ENCODE results near the gene ATP5ME.
"Not testable (repeated sequence)": the region's sequence is repeated elsewhere in the genome, so short reads cannot be mapped to it uniquely, and the experiment has no call there.

The ATP5ME gene

DNA sequence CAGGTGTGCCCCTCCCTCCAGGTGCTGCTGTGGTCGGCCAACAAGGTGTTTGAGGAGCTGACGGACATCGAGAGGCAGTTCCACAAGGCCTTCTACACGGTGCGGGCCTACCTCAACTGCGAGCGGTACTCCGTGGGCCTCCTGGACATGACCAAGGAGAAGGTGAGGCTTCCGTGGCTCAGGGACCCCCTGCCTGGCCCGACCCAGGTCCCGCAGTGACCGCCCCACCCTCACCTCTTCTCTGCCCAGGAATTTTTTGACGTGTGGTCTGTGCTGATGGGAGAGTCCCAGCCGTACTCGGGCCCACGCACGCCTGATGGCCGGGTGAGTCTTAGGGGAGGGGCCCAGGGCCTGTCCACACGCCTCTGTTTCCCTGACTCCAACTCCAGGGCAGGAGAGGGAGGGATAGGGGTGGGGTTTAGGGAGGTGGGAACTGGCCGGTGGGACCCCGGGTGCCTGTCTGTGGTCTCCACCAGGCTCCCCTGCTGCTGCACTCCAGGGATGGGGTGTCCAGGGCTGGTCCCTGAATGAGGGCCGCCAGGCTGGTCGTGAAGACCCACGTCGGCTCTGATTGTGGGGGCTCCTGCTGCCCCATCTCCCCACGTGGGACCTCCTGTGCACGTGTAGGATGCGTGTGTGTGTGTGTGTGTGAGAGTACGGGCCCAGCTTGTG is 20.1 kb downstream of the ATP5ME start:
- no peak for DNase-seq

DNA sequence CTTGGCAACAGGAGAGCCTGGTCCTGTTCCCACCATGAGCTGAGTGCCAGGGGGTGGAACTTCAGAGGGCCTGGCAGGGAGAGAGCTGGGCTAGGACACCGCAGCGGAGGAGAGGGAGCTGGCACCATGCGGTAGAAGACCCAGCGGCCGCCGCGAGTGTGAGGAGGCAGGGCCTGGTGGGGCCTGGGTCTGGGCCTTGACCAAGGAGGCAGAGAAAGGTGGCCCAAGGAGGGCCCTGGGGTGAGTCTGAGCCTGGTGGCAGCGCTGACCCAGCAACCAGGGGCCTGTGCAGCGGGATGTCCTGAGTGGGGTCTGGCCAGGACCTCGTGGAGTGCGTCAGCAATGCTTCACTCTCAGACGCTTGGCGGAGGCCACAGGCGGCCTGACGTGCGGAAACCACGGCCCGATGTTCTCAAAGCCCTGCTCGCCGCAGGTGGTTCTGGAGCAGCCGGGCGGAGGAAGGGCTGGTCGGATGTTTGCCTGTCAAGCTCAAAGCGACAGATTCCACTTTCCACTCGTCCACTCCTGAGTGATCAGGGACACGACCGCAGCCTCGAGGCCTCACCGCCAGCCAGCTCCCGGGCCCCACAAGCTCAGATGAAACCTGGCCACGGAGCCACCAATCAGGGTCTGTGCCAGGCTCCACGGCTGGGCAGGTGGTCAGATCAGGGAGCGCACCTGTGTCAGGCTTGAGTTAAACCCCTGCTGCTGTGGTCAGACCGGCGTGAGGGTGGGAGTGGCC is 20.8 kb downstream of the ATP5ME start:
- no peak for DNase-seq

DNA sequence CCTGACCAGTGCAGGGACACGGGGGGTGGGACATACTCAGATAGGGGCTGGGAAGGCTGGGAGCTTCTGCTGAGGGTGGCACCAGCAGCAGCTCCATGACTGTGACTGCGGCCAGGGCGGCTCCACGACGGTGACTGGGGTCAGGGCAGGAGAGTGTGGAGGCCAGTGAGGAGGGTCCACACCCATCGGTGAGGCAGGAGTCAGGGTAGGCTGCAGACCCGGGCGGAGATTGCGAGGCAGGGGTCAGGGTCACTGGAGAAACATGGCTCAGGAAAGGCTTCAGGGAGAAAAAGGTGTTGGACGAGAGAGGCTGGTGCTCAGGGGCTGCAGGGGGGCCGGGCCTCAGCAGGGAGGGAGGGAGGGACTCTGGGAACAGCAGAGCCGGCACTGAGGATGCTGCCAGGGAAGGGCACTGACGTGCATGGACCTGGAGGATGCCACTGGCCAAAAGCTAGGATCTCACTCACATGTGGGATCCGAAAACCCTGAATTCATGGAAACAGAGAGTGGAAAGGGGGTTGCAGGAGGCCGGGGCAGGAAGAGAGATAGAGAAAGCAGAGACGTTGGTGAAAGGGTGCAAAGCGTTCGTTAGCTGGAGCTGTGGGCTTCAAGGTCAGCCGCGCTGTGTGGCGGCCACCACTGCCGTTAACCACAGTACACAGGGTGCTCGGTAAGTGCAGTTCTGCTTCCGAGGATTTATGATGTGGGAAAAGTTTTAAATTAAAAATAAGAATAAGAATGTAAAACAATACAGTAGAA is 22.0 kb downstream of the ATP5ME start:
- no peak for DNase-seq

DNA sequence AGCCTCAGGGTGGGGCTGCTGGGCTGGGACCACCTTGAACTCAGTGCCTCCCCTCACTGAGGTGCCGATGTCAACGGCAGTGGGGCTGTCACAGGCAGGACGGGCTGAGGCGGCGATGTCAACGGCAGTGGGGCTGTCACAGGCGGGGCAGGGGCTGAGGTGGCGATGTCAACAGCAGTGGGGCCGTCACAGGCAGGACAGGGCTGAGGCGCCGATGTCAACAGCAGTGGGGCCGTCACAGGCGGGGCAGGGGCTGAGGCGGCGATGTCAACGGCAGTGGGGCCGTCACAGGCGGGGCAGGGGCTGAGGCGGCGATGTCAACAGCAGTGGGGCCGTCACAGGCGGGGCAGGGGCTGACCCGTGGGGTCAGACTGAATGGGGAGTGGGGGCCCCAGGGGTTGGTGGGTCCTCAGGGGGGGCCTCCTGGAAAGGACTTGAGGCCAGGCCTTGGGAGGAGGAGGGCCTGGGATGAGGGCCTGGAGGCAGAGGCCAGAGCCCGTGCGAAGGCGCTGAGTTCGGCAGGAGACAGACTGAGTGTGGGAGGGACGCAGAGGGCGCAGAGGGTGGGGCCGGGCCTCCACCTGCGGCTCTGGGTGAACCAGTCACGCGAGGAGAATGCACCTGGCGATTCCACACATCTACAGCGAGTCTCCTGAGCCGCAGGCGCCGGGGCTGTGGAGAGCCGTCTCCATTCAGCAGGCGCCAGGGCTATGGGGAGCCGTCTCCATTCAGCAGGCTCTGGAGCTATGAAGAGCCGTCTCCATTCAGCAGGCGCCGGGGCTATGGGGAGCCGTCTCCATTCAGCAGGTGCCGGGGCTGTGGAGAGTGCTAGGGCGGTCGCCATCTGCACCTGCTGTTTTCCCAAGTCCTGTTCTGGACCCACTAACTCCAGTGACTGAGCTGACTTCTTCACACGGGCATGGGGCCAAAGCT is 22.9 kb downstream of the ATP5ME start:
- DNase-seq, result no peak

DNA sequence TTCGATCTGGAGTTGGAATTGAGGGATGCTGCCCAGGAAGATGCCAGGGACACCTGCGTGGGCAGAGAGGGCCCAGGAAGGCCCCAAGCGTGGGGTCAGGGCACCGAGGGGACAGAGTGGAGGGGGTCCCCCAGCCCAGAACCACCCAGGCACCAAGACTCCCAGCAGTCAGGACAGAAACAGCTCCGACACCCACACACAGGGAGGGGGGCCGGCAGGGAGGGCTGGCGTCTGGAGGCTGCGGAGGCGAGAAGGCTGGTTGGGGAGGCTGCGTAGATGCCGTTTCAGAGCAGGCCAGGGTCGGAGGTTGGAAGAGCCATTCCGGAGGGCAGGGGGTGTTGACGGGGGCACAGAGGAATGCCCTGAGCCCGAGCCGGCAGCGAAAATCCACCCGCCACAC is 23.6 kb downstream of the ATP5ME start:
- DNase-seq, result no peak

DNA sequence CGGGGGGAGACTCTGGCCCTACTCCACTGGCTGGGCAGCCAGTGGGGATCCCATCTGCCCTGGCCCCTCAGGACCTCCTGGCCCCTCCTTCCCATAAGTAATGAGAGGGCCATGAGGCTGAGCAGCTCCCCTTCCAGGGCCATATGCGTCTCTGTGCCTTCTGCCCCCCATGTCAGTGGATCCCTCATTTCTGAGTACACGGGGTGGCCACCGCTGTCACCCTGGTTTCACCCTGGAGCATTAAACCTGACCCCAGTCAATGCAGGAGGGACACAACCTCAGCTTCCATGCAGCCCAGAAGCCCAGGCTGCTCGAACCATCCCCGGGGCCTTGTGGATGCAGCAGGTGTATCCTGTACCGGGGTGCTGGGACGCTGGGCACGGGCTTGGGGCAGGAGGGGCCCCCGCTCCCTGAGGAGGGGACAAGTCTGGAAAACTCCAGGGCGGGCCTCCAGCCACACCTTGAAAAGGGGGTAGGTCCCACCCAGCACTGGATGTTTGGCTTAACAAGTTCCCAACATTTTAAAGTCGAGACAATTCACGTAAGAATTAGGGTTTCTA is 24.2 kb downstream of the ATP5ME start:
- DNase-seq, result no peak

DNA sequence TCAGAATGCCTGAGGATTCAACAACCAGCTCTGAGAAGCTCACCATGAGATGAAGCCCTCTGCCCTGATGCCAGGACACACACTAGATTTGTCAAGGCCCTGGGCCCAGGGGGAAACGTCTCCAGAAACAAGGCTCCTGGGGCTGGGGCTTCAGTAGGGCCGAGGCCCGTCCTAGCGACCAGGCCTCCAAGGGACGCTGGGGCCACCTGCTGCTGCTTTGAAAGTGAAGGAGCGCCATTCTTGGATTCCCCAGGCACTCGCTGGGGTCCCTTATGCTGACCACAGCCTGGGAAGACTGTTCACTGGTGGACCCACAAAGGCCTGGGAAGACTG is 24.8 kb downstream of the ATP5ME start:
- DNase-seq, result no peak

DNA sequence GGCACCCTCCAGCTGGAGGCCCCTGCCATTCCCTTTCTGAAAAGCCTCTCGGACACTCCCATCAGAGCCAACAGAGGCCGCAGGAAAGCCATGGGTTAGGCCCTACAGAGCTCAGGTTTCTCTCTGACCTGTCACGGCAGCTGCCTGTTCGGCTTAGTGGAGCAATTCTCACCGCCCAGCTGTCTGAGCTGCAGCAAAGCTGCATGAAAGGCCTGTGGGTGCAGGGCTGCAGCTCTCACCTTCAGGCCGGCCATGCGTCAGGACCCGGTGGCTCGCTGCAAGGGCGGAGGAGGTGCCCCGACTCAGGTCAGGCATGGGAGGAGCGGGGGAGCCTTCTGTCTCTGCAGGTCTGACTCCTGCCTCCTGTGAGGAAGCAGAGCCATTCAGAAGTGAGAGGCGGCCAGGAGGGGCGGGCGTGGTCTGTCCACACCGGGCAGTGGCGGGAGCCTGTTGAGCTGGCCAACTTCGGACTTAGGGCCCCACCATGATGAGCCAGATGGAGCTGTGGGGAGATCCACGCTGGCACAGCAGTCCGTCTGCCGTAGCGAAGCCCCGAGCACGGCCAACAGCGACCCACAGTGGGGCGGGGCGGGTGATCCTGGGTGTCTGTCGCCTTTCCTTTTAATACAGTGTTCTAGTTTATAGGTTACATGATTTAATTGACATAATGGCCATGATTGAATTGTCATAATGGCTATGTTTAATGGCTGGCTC is 25.3 kb downstream of the ATP5ME start:
- DNase-seq, result no peak

DNA sequence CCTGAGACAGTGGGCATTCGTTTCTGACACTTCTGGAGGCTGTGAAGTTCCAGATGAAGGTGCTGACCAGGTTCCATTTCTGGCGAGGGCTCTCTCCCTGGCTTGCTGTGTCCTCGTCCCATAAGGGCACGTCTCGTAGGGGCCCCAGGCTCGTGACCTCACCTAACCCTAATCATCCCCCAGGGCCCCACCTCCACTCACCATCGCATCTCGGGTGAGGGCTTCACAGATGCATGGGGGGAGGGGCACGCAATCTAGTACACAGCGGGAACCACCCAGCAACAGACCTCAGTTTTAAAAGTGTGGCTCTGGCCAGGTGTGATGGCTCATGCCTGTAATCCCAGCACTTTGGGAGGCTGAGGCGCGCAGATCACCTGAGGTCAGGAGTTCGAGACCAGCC is 26.6 kb downstream of the ATP5ME start:
- no peak for DNase-seq

DNA sequence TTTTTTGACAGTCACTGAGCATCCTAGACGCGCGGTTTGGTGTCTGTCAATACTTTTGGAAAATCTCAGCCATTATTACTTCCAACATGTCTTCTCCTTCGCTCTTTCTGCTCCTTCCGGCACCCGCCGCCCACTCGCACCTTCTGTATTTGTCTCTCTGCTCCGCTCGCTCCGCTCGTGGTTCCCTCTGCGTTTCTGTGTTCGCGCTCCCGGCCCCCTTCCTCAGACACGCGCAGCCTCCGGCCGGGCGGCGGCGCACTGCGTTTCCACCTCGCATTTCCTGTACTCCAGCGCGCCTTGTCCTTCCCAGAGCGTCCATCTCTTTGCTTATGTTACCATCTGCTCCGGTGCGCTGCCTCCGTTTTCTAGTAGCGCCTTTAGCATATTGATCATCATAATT is 27.6 kb downstream of the ATP5ME start:
- DNase-seq, result no peak

DNA sequence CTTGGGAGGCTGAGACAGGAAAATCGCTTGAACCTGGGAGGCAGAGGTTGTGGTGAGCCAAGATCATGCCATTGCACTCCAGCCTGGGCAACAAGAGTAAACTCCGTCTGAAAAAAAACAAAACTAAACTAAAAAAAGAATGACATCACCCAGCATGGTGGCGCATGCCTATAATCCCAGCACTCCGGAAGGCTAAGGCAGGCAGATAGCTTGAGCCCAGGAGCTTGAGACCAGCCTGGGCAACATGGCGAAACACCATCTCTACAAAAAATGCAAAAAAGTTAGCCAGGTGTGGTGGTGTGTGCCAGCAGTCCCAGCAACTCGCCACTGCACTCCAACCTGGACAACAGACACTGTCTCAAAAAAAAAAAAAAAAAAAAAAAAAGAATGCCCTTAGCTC is 31.7 kb downstream of the ATP5ME start:
- DNase-seq, result not testable (repeated sequence)

DNA sequence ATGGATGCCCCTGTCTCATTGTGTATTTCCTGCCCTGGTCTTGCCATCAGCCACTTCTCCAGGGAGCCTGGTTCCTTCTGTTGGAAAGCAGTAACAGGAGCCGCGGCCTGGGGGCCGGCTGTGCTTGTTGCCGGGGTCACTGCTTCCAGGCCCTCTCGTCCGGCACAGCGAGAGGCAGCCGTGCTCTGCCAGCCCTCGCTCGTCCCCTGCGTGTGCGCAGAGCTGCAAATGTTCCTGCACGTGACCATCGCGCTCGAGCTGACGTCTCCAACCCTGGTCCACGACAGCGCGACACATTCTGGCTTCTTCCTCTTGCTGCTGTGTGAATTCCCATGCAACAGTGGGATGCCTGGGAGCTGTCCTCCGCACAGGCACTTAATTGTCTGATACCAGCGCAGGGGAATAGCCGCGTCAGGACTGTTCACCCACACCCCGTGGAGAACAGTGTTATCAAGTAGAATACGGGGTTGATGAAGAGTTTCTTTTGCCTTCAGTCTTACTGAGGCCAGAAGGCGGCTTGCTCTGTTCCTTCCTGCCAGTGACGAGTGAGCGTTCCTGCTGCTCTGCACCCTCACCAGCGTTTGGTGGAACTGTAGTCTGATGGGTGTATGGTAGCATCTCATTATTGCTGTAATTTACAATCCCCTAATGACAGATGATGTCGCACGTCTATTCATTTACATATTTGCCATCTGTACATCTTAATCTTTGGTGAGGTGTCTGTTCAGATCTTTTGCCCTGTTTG is 36.4 kb downstream of the ATP5ME start:
- DNase-seq, result no peak

DNA sequence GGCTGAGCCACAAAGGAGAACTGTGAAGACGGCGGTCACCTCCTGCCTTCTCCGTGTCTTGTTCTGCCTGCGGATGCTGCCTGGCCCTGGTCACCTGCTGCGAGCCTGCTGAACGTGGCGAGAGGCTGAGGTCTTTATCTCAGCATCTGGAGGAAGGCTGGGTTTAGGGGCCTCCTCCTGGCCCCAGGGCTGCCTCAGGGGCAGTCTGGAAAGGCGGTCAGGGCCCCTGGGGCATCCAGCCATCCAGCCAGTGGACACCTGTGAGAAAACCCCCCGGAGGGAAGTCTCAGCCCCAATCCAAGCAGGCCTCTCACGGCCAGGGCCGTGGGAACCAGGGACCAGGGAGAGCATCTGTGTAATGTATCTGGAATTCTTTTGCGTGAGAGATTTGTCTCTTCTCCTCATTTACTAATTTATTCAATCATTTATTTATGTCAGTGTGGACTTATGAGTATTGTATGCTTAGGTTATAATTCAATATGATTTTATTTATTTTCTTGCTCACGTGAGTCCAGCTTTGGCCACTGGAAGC is 37.4 kb downstream of the ATP5ME start:
- no peak for DNase-seq

DNA sequence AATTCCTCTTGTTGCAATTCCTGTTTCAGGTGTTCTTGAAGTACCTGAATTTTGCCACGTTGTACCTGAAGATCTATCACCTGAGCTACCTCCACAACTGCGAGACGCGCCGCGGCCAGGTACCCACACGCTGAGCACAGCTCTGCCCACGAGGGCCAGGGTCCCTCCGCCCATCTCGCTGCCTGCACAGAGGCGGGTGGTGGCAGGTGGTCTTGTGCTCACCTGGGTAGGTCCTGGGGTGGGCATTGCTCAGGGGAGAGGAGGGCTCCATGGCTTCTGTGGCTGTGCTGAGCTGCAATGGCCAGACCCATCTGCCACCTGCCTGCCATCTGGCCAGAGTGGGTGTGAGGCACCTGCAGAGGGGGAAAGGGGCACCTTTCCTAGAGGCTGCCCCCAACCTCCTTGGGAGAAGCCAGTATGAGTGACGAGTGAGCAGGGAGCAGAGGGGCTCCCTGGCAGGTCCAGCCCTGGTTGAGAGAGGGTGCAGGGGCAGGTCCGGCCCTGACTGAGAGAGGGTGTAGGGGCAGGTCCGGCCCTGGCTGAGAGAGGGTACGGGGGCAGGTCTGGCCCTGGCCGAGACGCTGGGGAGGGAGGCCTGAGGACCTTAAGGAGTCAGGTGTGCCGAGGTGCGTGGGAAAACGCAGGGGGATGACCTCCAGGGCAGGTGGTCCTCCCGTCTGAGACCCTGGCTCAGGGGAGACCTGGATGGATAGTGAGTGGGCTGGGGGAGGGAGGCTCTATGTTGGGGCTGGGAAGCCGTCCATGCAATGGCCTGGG is 38.0 kb downstream of the ATP5ME start:
- DNase-seq, result no peak

DNA sequence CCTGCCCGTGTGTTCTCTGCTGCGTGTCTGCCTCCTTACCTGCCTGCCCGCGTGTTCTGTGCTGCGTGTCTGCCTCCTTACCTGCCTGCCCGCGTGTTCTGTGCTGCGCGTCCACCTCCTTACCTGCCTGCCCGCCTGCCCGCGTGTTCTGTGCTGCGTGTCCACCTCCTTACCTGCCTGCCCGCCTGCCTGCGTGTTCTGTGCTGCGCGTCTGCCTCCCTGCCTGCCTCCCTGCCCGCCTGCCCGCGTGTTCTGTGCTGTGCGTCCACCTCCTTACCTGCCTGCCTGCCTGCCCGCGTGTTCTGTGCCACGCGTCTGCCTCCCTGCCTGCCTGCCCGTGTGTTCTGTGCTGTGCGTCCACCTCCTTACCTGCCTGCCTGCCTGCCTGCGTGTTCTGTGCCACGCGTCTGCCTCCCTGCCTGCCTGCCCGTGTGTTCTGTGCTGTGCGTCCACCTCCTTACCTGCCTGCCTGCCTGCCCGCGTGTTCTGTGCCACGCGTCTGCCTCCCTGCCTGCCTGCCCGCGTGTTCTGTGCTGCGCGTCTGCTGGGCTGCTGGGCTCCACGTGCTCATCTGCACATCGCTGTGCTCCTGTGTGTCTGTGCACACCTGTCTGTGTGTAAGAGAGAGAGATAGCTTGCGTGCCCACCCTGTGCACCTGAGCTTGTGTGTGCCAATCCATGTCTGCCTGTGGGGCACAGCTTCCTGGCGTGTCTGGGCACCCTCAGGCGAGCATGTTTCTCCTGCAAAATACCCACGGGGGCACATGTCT is 38.8 kb downstream of the ATP5ME start:
- DNase-seq, result not testable (repeated sequence)

DNA sequence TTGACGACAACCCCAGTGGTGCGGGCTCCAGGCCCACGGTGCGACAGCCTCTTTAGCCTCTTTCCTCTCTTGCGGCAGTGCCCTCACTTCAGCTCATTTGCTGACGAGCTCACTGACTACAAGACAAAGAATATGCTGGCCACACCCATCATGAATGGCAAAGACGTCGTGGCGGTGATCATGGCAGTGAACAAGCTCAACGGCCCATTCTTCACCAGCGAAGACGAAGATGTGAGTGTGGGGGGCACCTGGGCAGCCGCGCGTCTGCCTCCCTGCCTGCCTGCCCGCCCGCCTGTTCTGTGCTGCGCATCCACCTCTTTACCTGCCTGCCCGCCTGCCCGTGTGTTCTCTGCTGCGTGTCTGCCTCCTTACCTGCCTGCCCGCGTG is 39.5 kb downstream of the ATP5ME start:
- no peak for DNase-seq

DNA sequence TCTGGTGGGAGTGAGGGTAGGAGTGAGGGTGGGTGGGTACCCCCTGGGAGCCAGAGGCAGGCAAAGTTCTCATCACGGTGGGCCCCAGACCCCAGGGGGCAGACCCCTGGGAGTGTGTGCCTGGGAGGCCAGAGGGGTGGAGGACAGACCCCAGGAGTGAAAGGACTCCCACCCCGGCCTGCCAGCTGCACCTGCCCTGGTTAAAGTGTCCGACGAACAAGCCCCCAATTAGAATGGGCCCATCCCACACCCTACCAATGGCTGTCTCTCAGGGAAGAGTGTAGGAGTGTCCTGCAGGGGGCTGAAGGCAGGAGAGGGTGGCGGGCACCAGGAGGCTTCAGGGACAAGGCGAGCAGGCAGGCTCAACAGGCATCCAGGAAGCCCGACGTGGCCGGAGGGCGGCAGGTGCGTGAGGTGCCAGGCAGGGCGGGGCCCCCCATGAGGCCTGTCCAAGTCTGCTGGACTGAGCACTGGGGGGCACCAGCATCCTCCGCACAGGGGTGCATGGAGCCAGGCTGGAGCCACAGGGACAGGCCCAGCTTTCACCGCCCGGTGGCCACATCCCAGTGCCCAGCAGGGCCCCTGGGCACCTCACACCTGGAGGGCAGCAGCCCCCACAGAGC is 40.0 kb downstream of the ATP5ME start:
- no peak for DNase-seq

DNA sequence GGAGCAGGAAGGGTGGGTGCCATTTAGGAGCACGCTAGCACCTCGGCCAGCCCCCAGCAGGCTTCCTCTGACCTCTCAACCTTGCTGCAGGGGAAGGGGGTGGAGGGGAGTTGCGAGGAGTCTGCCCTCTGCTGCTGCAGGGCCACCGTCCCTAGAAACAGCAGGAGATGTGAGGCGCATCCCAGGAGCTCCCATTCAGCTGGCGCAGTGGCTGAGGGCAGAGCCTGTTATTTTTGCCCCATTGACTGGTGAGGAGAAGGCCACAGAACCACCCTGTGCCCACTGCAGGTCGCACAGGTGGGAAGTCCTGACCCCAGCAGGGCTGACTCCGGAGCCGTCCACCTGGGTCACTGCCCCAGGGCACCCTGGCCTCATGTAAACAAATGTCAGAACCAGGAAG is 40.7 kb downstream of the ATP5ME start:
- no peak for DNase-seq

DNA sequence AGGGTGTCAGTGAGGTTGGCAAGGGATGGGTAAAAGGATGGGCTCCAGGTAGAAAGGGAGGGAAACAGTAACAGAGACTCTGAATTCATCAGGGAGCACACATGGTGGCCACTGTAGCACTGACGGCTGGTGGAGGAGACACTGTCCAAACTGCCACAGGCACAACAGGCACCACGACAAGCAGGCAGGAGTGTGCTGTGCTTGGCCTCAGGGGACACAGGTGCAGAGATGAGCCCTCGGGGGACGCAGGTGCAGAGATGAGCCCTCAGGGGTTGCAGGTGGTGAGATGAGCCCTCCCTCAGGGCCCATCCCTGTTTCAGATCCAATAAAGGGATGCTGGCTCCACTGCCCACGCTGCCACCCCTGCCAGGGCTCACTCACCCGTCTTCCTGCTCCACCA is 41.1 kb downstream of the ATP5ME start:
- DNase-seq, result no peak

All from CD4-positive, alpha-beta T cell treated with Interleukin-4 for 4 hours (primary cell).